Measurements from ENCODE around the gene NHERF1. TPM values are rescaled to one million over a fixed set of nuclear protein-coding genes. Genes with fewer than 3 reads are reported as not detected.

The NHERF1 gene
- total and polyA plus RNA-seq, 9 of the 15 experiments (the other 6 are each of a cell fraction or from before 2014, with no cell fraction given) = 11.4 to 79.9 (median 36.9) TPM

DNA sequence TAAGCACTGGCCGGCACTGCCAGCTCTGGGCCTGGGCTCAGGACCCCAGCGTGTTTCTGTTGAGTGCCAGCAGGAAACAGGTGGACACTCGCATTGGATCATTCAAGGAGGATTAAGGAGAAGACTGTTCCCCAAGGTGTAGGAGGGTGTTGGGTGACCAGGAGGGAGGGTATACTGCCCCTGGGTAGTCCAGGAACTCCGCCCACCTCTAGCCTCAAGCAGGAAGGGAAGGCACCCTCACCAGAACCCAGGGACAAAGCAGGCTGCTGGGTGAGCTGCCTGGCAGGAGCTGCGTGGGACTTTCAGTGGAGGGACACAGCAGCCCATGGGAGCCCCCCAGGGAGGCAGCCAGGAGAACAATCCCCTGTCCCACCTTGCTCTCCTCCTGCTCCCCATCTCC, 19.1 kb upstream of the NHERF1 start:
- CTCF ChIA-PET (ENCODE audit: low intra/inter-chr PET ratio) = no interaction called here
- no peak overlapping the region for H3K4me3 ChIP-seq
- H4K20me1 ChIP-seq (replicated peaks; ENCODE audit: control insufficient read depth, insufficient read depth, low read length) = no peaks in the 10 kb centered on the region; the same call in 1 of the 2 replicates
- no peak for ATAC-seq
- no peak overlapping the region for H2AFZ ChIP-seq (ENCODE audit: low read depth, low read length)
- no peaks in the 10 kb centered on the region for H3K9me1 ChIP-seq (ENCODE audit: control insufficient read depth, insufficient read depth, low read length)
- FAIRE-seq = no peak
- POLR2A ChIA-PET = no interaction called here
- intact Hi-C loops (cut with micrococcal nuclease) (no loop called here), in situ Hi-C loops (cut with MboI) (no loop called here)
- H3K36me3 ChIP-seq (ENCODE audit: control insufficient read depth, insufficient read depth, low read length) = no peaks in the 10 kb centered on the region
- TF ChIP-seq KLF10 (CRISPR knock-in tag; IDR thresholded peaks at IDR 0.05) = no peak
- H3K9me3 ChIP-seq (replicated peaks; ENCODE audit: control insufficient read depth, insufficient read depth, low read depth, low read length) = peaks cover 9% of the 10 kb centered on the region; the same call in 1 of the 2 replicates
- no peak overlapping the region for H3K9ac ChIP-seq (ENCODE audit: insufficient read depth in 1 of 2, low read depth in 2 of 2, low read length in 2 of 2)
- H3K27ac ChIP-seq (ENCODE audit: extremely low read depth, low read depth, low read length) = no peak overlapping the region
- WGBS (ENCODE audit: insufficient coverage, low coverage, missing lambda C conversion rate) = 10% methylated on average over 4 of the region's 5 CpGs
- peaks cover 10 to 41% of the 10 kb centered on the region in 2 experiments; a peak in 3 of 5 replicates for H3K27me3 ChIP-seq (ENCODE audit: control insufficient read depth in 2 of 2, insufficient read depth in 2 of 2, low read length in 2 of 2)
- H3K4me1 ChIP-seq (replicated peaks in 1 of 2; ENCODE audit: control insufficient read depth in 2 of 2, insufficient read depth in 2 of 2, low read length in 2 of 2) = no peaks in the 10 kb centered on the region
- DNase-seq (ENCODE audit: extremely low read depth in 1 of 4, low spot score in 3 of 4) = no peak
- no TSS peak for BruUV-seq (replicated peaks)
- H3K79me2 ChIP-seq (ENCODE audit: control insufficient read depth, insufficient read depth, low read length) = no peaks in the 10 kb centered on the region
- H3K4me2 ChIP-seq (ENCODE audit: insufficient read depth, low read length) = no peak overlapping the region

DNA sequence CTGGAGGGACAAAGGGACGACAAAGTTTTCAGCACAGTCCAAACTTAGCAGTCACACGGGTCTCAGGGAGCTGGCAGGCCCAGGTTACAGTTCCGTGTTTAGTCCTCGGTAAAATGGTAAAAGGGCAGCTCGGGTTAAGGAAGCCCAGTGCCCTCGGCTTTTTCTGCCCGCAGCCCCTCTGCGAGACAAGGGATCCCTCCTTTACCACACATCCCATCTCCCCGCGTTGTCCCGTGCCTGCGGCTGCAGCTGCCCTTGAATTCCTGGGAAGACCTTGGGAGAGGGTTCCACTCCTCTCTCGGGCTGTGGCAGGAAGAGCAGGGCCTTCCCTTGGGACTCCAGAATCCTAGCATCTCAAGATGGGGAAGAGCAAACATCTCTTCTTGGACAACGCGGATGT, 18.6 kb upstream of the NHERF1 start:
- DNase-seq (ENCODE audit: extremely low read depth in 1 of 4, low spot score in 3 of 4) (no peak), ATAC-seq (no peak), FAIRE-seq (no peak)
- no peak overlapping the region for H3K9ac ChIP-seq (ENCODE audit: insufficient read depth in 1 of 2, low read depth in 2 of 2, low read length in 2 of 2)
- H2AFZ ChIP-seq (ENCODE audit: low read depth, low read length) = no peak overlapping the region
- no peaks in the 10 kb centered on the region for H3K36me3 ChIP-seq (ENCODE audit: control insufficient read depth, insufficient read depth, low read length)
- H3K4me1 ChIP-seq (replicated peaks in 1 of 2; ENCODE audit: control insufficient read depth in 2 of 2, insufficient read depth in 2 of 2, low read length in 2 of 2) = no peaks in the 10 kb centered on the region
- in situ Hi-C loops (cut with MboI) (no loop called here), intact Hi-C loops (cut with micrococcal nuclease) (no loop called here)
- no peak overlapping the region for H3K4me2 ChIP-seq (ENCODE audit: insufficient read depth, low read length)
- no peak overlapping the region for H3K27ac ChIP-seq (ENCODE audit: extremely low read depth, low read depth, low read length)
- 18% methylated on average over 15 of the region's 15 CpGs for WGBS (ENCODE audit: insufficient coverage, low coverage, missing lambda C conversion rate)
- ChIA-PET CTCF (ENCODE audit: low intra/inter-chr PET ratio) (no interaction called here), POLR2A (no interaction called here)
- BruUV-seq (replicated peaks) = no TSS peak
- H3K9me1 ChIP-seq (ENCODE audit: control insufficient read depth, insufficient read depth, low read length) = no peaks in the 10 kb centered on the region
- H3K4me3 ChIP-seq = no peak overlapping the region
- no peaks in the 10 kb centered on the region; the same call in 1 of the 2 replicates for H4K20me1 ChIP-seq (replicated peaks; ENCODE audit: control insufficient read depth, insufficient read depth, low read length)
- H3K79me2 ChIP-seq (ENCODE audit: control insufficient read depth, insufficient read depth, low read length) = no peaks in the 10 kb centered on the region
- peaks cover 9% of the 10 kb centered on the region; the same call in 1 of the 2 replicates for H3K9me3 ChIP-seq (replicated peaks; ENCODE audit: control insufficient read depth, insufficient read depth, low read depth, low read length)
- H3K27me3 ChIP-seq (ENCODE audit: control insufficient read depth in 2 of 2, insufficient read depth in 2 of 2, low read length in 2 of 2) = peaks cover 10 to 43% of the 10 kb centered on the region in 2 experiments; a peak in 3 of 5 replicates
- TF ChIP-seq TAF9B (IDR thresholded peaks at IDR 0.05; ENCODE audit: partially characterized antibody) (no peak), PRMT5 (CRISPR knock-in tag; IDR thresholded peaks at IDR 0.05) (no peak)
